Thyroid gland (tissue), 4 donors: ENCODE measurements around the gene NDUFAF4. TPM values are rescaled to one million over a fixed set of nuclear protein-coding genes. Genes with fewer than 3 reads are reported as not detected.

ENCODE experiments used
- DNase-seq, 2 donors: peaks; one replicate each; pipeline ENCODE4 v3.0.0-alpha.2; 2019
- H3K27ac ChIP-seq, 3 donors: fragments of 200-600 bp; sonication (generic); 1 replicate in 2 of 3; 2 replicates in 1 of 3; pipeline ENCODE4 v1.5.1; 2016 to 2019; ENCODE audit warnings: mild to moderate bottlenecking in 1 of 3, moderate library complexity in 1 of 3
- H3K27me3 ChIP-seq: fragments of 200-600 bp; sonication (generic); one replicate; pipeline ENCODE4 v1.5.1; 2019
- H3K36me3 ChIP-seq, 2 donors: fragments of 200-600 bp; sonication (generic); one replicate each; pipeline ENCODE4 v1.5.1; 2016 to 2019
- H3K4me1 ChIP-seq, 2 donors: fragments of 200-600 bp; sonication (generic); one replicate each; pipeline ENCODE4 v1.5.1; 2017 to 2019
- H3K4me3 ChIP-seq, 3 donors: fragments of 200-600 bp; sonication (generic); replicated peaks in 1 of 3; 1 replicate in 2 of 3; 2 replicates in 1 of 3; pipeline ENCODE4 v1.5.1; 2016; ENCODE audit warnings: mild to moderate bottlenecking in 1 of 3
- H3K9me3 ChIP-seq: fragments of 200-600 bp; sonication (generic); one replicate; pipeline ENCODE4 v1.5.1; 2017
- POLR2A ChIP-seq, 2 donors: fragments of 450-650 bp; IDR thresholded peaks; one replicate each; pipeline ENCODE4 v1.6.1; 2017; ENCODE audit warnings: antibody characterized with exemption in 2 of 2, mild to moderate bottlenecking in 2 of 2, moderate library complexity in 1 of 2
- WGBS, 2 donors: methylation state at CpG; one replicate each; pipeline ENCODE4 v1.1.5; 2017; 5-methylcytosine and 5-hydroxymethylcytosine counted together
- intact Hi-C: fragments of 100-400 bp; cut with DNase I; formaldehyde crosslinking; loops from one replicate; pipeline ENCODE4 v1.15.1; 2023
- total RNA-seq, 4 donors: library from RNA; depleted of rRNA; stranded (reverse); fragments of >200 nt; gene quantifications; one replicate each; pipeline ENCODE4 v1.2.3, GENCODE V29; 2016
- TF ChIP-seq, protein P1 (sequence below), 6 experiments: fragments of 200-600 bp in 3 of 6; fragments of 450-650 bp in 3 of 6; sonication (generic) in 3 of 6; IDR thresholded peaks; one replicate each; pipeline ENCODE4 v1.5.1; 2016 to 2019; ENCODE audit warnings: antibody characterized with exemption in 6 of 6, mild to moderate bottlenecking in 2 of 6, inconsistent platforms in 1 of 6, moderate library complexity in 1 of 6

NDUFAF4 gene
- 10 to 100 TPM; 17.1 to 34.8 (median 29.2) TPM for total RNA-seq

- intact Hi-C loops = no loop called here
- peak; percentile 97 to 99 for DNase-seq
- peak within 1 kb of the TSS; percentile 55 to 79 (median 65) for H3K4me3 ChIP-seq
- peak within 1 kb of the TSS; percentile 82 to 95 (median 94) for H3K27ac ChIP-seq
- peaks cover 7 to 15% of the 10 kb centered on the region in 2 donors for H3K4me1 ChIP-seq
- TF ChIP-seq, protein P1, sequence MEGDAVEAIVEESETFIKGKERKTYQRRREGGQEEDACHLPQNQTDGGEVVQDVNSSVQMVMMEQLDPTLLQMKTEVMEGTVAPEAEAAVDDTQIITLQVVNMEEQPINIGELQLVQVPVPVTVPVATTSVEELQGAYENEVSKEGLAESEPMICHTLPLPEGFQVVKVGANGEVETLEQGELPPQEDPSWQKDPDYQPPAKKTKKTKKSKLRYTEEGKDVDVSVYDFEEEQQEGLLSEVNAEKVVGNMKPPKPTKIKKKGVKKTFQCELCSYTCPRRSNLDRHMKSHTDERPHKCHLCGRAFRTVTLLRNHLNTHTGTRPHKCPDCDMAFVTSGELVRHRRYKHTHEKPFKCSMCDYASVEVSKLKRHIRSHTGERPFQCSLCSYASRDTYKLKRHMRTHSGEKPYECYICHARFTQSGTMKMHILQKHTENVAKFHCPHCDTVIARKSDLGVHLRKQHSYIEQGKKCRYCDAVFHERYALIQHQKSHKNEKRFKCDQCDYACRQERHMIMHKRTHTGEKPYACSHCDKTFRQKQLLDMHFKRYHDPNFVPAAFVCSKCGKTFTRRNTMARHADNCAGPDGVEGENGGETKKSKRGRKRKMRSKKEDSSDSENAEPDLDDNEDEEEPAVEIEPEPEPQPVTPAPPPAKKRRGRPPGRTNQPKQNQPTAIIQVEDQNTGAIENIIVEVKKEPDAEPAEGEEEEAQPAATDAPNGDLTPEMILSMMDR (IDR thresholded peaks at IDR 0.05) = peak; percentile 62 to 99 (median 92)
- peak in 1 of 2 donors; percentile 85 for TF ChIP-seq POLR2A (IDR thresholded peaks at IDR 0.05)
- H3K36me3 ChIP-seq = peaks cover 7 to 13% of the 10 kb centered on the region in 2 donors
- H3K27me3 ChIP-seq = no peaks in the 10 kb centered on the region
- 1% methylated on average over 27 to 38 of the region's 71 CpGs for WGBS, 2 donors
- H3K9me3 ChIP-seq = no peaks in the 10 kb centered on the region
These were observed at the start of gene NDUFAF4 for GRCh38 chr6:96897396-96898240. TSS of gene NDUFAF4 (minus strand) at chr6:96897891. CDS start at chr6:96897801, 90 bp downstream.

DNA sequence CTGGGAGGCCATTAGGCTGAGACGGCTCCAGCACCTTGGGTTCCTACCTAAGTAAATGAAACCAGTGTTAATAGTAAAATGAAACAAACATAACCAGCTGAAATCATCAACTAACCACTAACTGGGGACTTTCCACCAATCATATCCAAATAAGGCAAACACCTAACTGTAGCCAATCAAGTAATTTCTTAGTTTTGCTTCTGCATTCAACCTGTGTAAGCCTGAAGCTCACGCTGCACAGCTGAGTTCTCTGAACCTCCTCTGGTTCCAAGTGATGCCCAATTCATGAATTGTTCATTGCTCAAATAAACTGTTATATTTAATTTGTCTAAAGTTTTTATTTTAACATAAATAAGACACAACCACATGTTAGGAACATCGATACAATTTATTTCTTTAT, 49.4 kb upstream of the NDUFAF4 start:
- Histone ChIP-seq H3K27me3 (no peaks in the 10 kb centered on the region), H3K36me3 (no peaks in the 10 kb centered on the region), H3K4me1 (no peaks in the 10 kb centered on the region), H3K9me3 (no peaks in the 10 kb centered on the region), H3K27ac (no peak overlapping the region), H3K4me3 (no peak overlapping the region)
- TF ChIP-seq, protein P1 (IDR thresholded peaks at IDR 0.05) = no peak
- TF ChIP-seq POLR2A (IDR thresholded peaks at IDR 0.05) = no peak
- WGBS, 2 donors = 88 to 90% methylated on average over 3 of the region's 3 CpGs
- intact Hi-C loops = no loop called here
- no peak for DNase-seq

- no peaks in the 10 kb centered on the region for H3K27me3 ChIP-seq
- DNase-seq = no peak
- intact Hi-C loops = no loop called here
- TF ChIP-seq, protein P1 (IDR thresholded peaks at IDR 0.05) = no peak
- no peak for TF ChIP-seq POLR2A (IDR thresholded peaks at IDR 0.05)
- no peaks in the 10 kb centered on the region for H3K36me3 ChIP-seq
- H3K27ac ChIP-seq = no peak overlapping the region
- H3K9me3 ChIP-seq = no peaks in the 10 kb centered on the region
- H3K4me3 ChIP-seq = no peak overlapping the region
- H3K4me1 ChIP-seq = peaks cover 0 to 8% of the 10 kb centered on the region in 2 donors
- WGBS, 2 donors = 70 to 83% methylated on average over 9 of the region's 9 CpGs
These were observed 46.0 kb upstream of the NDUFAF4 start for GRCh38 chr6:96943555-96944215.

GRCh38 chr6:96942676-96943075, 45.0 kb upstream of the NDUFAF4 start:
- intact Hi-C loops = no loop called here
- no peak for DNase-seq

More at GRCh38 chr6:96942676-96943075, 45.0 kb upstream of the NDUFAF4 start:
- Histone ChIP-seq H3K9me3 (no peaks in the 10 kb centered on the region), H3K4me1 (peaks cover 0 to 8% of the 10 kb centered on the region in 2 donors), H3K27ac (no peak overlapping the region), H3K27me3 (no peaks in the 10 kb centered on the region), H3K4me3 (no peak overlapping the region), H3K36me3 (no peaks in the 10 kb centered on the region)
- 93 to 97% methylated on average over 2 of the region's 2 CpGs for WGBS, 2 donors
- TF ChIP-seq, protein P1 (IDR thresholded peaks at IDR 0.05) = no peak
- no peak for TF ChIP-seq POLR2A (IDR thresholded peaks at IDR 0.05)
